K562 (cell line): ENCODE data around the gene APOL4. TPM values are rescaled to one million over a fixed set of nuclear protein-coding genes. Genes with fewer than 3 reads are reported as not detected.

Experiments
- ATAC-seq: fragments of 200-7000 bp; cut with Tn5 transposase; 3 replicates; pipeline ENCODE4 v1.9.1; 2020; ENCODE audit warnings: moderate library complexity
- BruUV-seq: library from RNA; stranded (reverse); fragments of 400-500 nt; replicated peaks from 2 replicates; lab custom pipeline; 2021; lab: Mats Ljungman, UMichigan
- CTCF ChIA-PET: fragments of 300-600 bp; formaldehyde crosslinking; extraction: SDS; loops from one replicate; lab custom pipeline; 2021; ENCODE audit warnings: low intra/inter-chr PET ratio; lab: Yijun Ruan, JAX
- POLR2A ChIA-PET: fragments of 300-600, 350-650 bp; sonication (Branson Sonifier 250); formaldehyde crosslinking; extraction: SDS; loops from one replicate; lab custom pipeline; 2021; ENCODE audit warnings: antibody characterized with exemption, inconsistent platforms; lab: Yijun Ruan, JAX
- DNase-seq, 4 experiments: peaks; one replicate each; pipeline versions ENCODE4 v3.0.0 to v3.0.0-alpha.2; 2011 to 2018; ENCODE audit warnings: low spot score in 3 of 4, mixed read lengths in 3 of 4; ENCODE audit errors: extremely low read depth in 1 of 4
- FAIRE-seq: peaks from 2 replicates; lab custom pipeline; 2011; peaks lifted over from hg19 to GRCh38; lab: Jason Lieb, UNC
- H2AFZ ChIP-seq: 2 replicates; pipeline ENCODE4 v1.6.0; 2011; ENCODE audit warnings: low read depth, low read length, control low read depth, inconsistent platforms
- H3K27ac ChIP-seq: fragments of 200-600 bp; 3 replicates; pipeline ENCODE4 v1.8.0; 2011; ENCODE audit warnings: low read depth, mild to moderate bottlenecking, control low read depth, inconsistent platforms, low read length, moderate library complexity, mixed read lengths; ENCODE audit errors: extremely low read depth
- H3K27me3 ChIP-seq, 2 experiments: fragments of 300-600 bp in 1 of 2; 2 replicates in 1 of 2; 3 replicates in 1 of 2; pipeline versions ENCODE4 v1.6.0 to v1.8.0; 2011; ENCODE audit warnings: inconsistent platforms in 2 of 2, low read length in 2 of 2, mild to moderate bottlenecking in 1 of 2, mixed read lengths in 1 of 2, moderate library complexity in 1 of 2; ENCODE audit not compliant: control insufficient read depth in 2 of 2, insufficient read depth in 2 of 2
- H3K36me3 ChIP-seq: fragments of 300-600 bp; 3 replicates; pipeline ENCODE4 v1.8.0; 2011; ENCODE audit warnings: mild to moderate bottlenecking, low read length, inconsistent platforms; ENCODE audit not compliant: control insufficient read depth, insufficient read depth
- H3K4me1 ChIP-seq, 2 experiments: fragments of 200-600 bp in 1 of 2; replicated peaks in 1 of 2; 2 replicates in 1 of 2; 3 replicates in 1 of 2; pipeline versions ENCODE4 v1.5.1 to v1.8.0; 2011; ENCODE audit warnings: inconsistent platforms in 2 of 2, low read length in 2 of 2, mild to moderate bottlenecking in 1 of 2, mixed read lengths in 1 of 2, moderate library complexity in 1 of 2; ENCODE audit not compliant: control insufficient read depth in 2 of 2, insufficient read depth in 2 of 2
- H3K4me2 ChIP-seq: 2 replicates; pipeline ENCODE4 v1.6.1; 2011; ENCODE audit warnings: low read length, control low read depth, inconsistent platforms, mixed read lengths; ENCODE audit not compliant: insufficient read depth
- H3K4me3 ChIP-seq: fragments of 200-600 bp; sonication (generic), shearing (Covaris generic); 2 replicates; pipeline ENCODE4 v1.5.1; 2016; ENCODE audit warnings: control low read depth, inconsistent platforms
- H3K79me2 ChIP-seq: fragments of 200-600 bp; 3 replicates; pipeline ENCODE4 v1.8.0; 2011; ENCODE audit warnings: low read length, inconsistent platforms; ENCODE audit not compliant: control insufficient read depth, insufficient read depth
- H3K9ac ChIP-seq, 2 experiments: 2 replicates each; pipeline versions ENCODE4 v1.6.0 to v1.6.1; 2011; ENCODE audit warnings: low read depth in 2 of 2, low read length in 2 of 2, control low read depth in 1 of 2, inconsistent platforms in 1 of 2, mild to moderate bottlenecking in 1 of 2, mixed read lengths in 1 of 2; ENCODE audit not compliant: insufficient read depth in 1 of 2
- H3K9me1 ChIP-seq: one replicate; pipeline ENCODE4 v1.6.0; 2011; ENCODE audit warnings: inconsistent platforms, mild to moderate bottlenecking, low read length, moderate library complexity; ENCODE audit not compliant: control insufficient read depth, insufficient read depth
- H3K9me3 ChIP-seq: replicated peaks from 2 replicates; pipeline ENCODE4 v1.5.1; 2011; ENCODE audit warnings: low read depth, low read length, inconsistent platforms; ENCODE audit not compliant: control insufficient read depth, insufficient read depth
- H4K20me1 ChIP-seq: replicated peaks from 2 replicates; pipeline ENCODE4 v1.6.1; 2011; ENCODE audit warnings: low read length, inconsistent platforms, mixed read lengths; ENCODE audit not compliant: control insufficient read depth, insufficient read depth
- ESRRB ChIP-seq: fragments of 250-450 bp; sonication (Bioruptor Pico); IDR thresholded peaks from 2 replicates; pipeline ENCODE4 v1.5.0; 2020; ENCODE audit warnings: mild to moderate bottlenecking, moderate library complexity, borderline replicate concordance
- HOMEZ ChIP-seq: fragments of 250-450 bp; sonication (Bioruptor Pico); IDR thresholded peaks from 2 replicates; pipeline ENCODE4 v1.4.0; 2020; ENCODE audit warnings: mild to moderate bottlenecking, moderate library complexity
- JUND ChIP-seq, 2 experiments: IDR thresholded peaks; 2 replicates in 1 of 2; 3 replicates in 1 of 2; pipeline ENCODE4 v1.6.1; 2011; ENCODE audit warnings: borderline replicate concordance in 2 of 2, low read depth in 2 of 2, low read length in 2 of 2, improper control_type of control experiment in 1 of 2, missing biosample characterization in 1 of 2, missing genetic modification characterization in 1 of 2, missing genetic modification reagents in 1 of 2
- NFRKB ChIP-seq: fragments of 450-650 bp; IDR thresholded peaks from 2 replicates; pipeline ENCODE4 v1.6.1; 2016; ENCODE audit warnings: low read depth
- ZBTB26 ChIP-seq: fragments of 450-650 bp; formaldehyde crosslinking; IDR thresholded peaks from 2 replicates; pipeline ENCODE4 v1.4.0; 2022; ENCODE audit warnings: missing genetic modification characterization
- ZNF134 ChIP-seq: fragments of 250-450 bp; sonication (Bioruptor Pico); conservative IDR thresholded peaks from 2 replicates; pipeline ENCODE4 v1.4.0; 2020
- ZNF3 ChIP-seq: fragments of 250-450 bp; sonication (Bioruptor Pico); IDR thresholded peaks from 2 replicates; pipeline ENCODE4 v1.5.0; 2021; ENCODE audit warnings: mild to moderate bottlenecking, moderate library complexity
- ZNF639 ChIP-seq, 2 experiments: fragments of 200-800 bp in 1 of 2; sonication (Bioruptor generic) in 1 of 2; sonication (generic) in 1 of 2; formaldehyde crosslinking in 1 of 2; IDR thresholded peaks in 1 of 2; conservative IDR thresholded peaks in 1 of 2; 2 replicates each; pipeline versions ENCODE4 v1.5.0 to v1.6.1; 2016 to 2020; ENCODE audit warnings: missing compliant biosample characterization in 1 of 2, missing genetic modification characterization in 1 of 2, missing genetic modification reagents in 1 of 2
- ZNF76 ChIP-seq: fragments of 250-450 bp; sonication (Bioruptor Pico); IDR thresholded peaks from 2 replicates; pipeline ENCODE4 v1.4.0; 2020; ENCODE audit warnings: mild to moderate bottlenecking, moderate library complexity, borderline replicate concordance
- WGBS: fragments of 100-300 bp; shearing (Covaris generic); methylation state at CpG from one replicate; pipeline ENCODE4 v1.1.6; 2016; ENCODE audit warnings: low coverage, mixed read lengths; ENCODE audit not compliant: insufficient coverage; ENCODE audit errors: missing lambda C conversion rate; 5-methylcytosine and 5-hydroxymethylcytosine counted together
- in situ Hi-C: fragments of 300-500 bp; cut with MboI; formaldehyde crosslinking; loops from 4 replicates; pipeline ENCODE4 v1.15.0; 2018; ENCODE audit warnings: inconsistent platforms, mixed read lengths
- intact Hi-C: fragments of 100-400 bp; cut with micrococcal nuclease; formaldehyde crosslinking; loops from 2 replicates; pipeline ENCODE4 v1.14.2; 2022
- polyA plus RNA-seq, 8 experiments: library from polyadenylated mRNA; depleted of rRNA in 4 of 8; stranded (reverse) in 5 of 8; unstranded in 3 of 8; fragments of >200 nt; fragmentation: Nextera tagmentation in 2 of 8; fragmentation: Illumina TruSeq in 1 of 8; extraction: Ambion mirVana in 2 of 8; extraction: Trizol in 1 of 8; gene quantifications; 2 replicates each; pipeline versions ENCODE4 v1.2.1 to v1.2.3, GENCODE V29; 2011 to 2014; ENCODE audit warnings: inconsistent platforms in 1 of 8, missing spikeins in 1 of 8
- total RNA-seq, 7 experiments: library from RNA; depleted of rRNA in 6 of 7; stranded (reverse); fragments of >200 nt in 6 of 7; fragmentation: Illumina TruSeq in 2 of 7; extraction: Trizol in 2 of 7; gene quantifications; 2 replicates each; pipeline versions ENCODE4 v1.2.1 to v1.2.3, GENCODE V29; 2011 to 2021; ENCODE audit warnings: low replicate concordance in 1 of 7

Gene APOL4
- total and polyA plus RNA-seq, 9 of the 15 experiments (the other 6 are each of a cell fraction or from before 2014, with no cell fraction given): 6.5 to 15.0 (median 9.8) TPM

GRCh38 chr22:36232715-36233401 lies 31.2 kb upstream of the APOL4 start:
- Histone ChIP-seq H3K9ac (peak overlapping the region in 1 of 2 experiments; percentile 45; a peak in 2 of 4 replicates), H3K4me3 (no peak overlapping the region), H3K4me1 (peaks cover 0 to 11% of the 10 kb centered on the region in 2 experiments; a peak in 2 of 5 replicates), H2AFZ (no peak overlapping the region), H3K9me1 (no peaks in the 10 kb centered on the region), H3K4me2 (no peak overlapping the region), H4K20me1 (no peaks in the 10 kb centered on the region), H3K27ac (no peak overlapping the region), H3K36me3 (peaks cover 18% of the 10 kb centered on the region; the same call in 2 of the 3 replicates), H3K27me3 (no peaks in the 10 kb centered on the region), H3K79me2 (peaks cover 8% of the 10 kb centered on the region; the same call in 2 of the 3 replicates), H3K9me3 (no peaks in the 10 kb centered on the region)
- POLR2A ChIA-PET: interaction anchor here (0.7 kb wide), 1 partner anchor 22 kb away, joined by 3 read pairs; no protein-coding TSS in a partner anchor
- TF ChIP-seq ZNF3 (no peak), NFRKB (no peak), ZNF134 (CRISPR knock-in tag) (no peak), ESRRB (no peak), JUND (IDR thresholded peaks at IDR 0.05; ENCODE audit: borderline replicate concordance, low read depth, low read length) (no peak), JUND (tag; IDR thresholded peaks at IDR 0.05; ENCODE audit: borderline replicate concordance, low read depth, low read length) (no peak), ZBTB26 (no peak), ZNF76 (CRISPR knock-in tag) (no peak), HOMEZ (no peak), ZNF639 (CRISPR knock-in tag; conservative IDR thresholded peaks at IDR 0.05 in 1 of 2, IDR thresholded peaks at IDR 0.05 in 1 of 2) (no peak)
- 65% methylated on average over 4 of the region's 13 CpGs for WGBS
- DNase-seq (no peak), ATAC-seq (no peak), FAIRE-seq (no peak)
- intact Hi-C loops: no loop called here
- in situ Hi-C loops: no loop called here
- CTCF ChIA-PET: interaction anchor here (0.6 kb wide), 1 partner anchor 31 kb away, joined by 4 read pairs; no protein-coding TSS in a partner anchor
- no TSS peak for BruUV-seq
